ENCODE results near the gene KASH5.

The KASH5 gene

GRCh38 chr19:49441960-49442350 lies 53.9 kb downstream of the KASH5 start (continued):
- no peak for TF ChIP-seq ZNF433 (tag by site-specific recombination; IDR thresholded peaks at IDR 0.05; ENCODE audit: low read depth)
- no peak for TF ChIP-seq ZNF114 (tag by site-specific recombination; IDR thresholded peaks at IDR 0.05)
- 0 out of 2 replicates have a peak, but pooled peaks have one; percentile 35 for TF ChIP-seq ZBTB10 (tag by site-specific recombination; IDR thresholded peaks at IDR 0.05)
- TF ChIP-seq KLF8 (tag by site-specific recombination; IDR thresholded peaks at IDR 0.05) = 0 out of 2 replicates have a peak, but pooled peaks have one; percentile 8
- TF ChIP-seq ZNF366 (tag by site-specific recombination; conservative IDR thresholded peaks at IDR 0.05) = peak; percentile 92
- peak; percentile 20; the same call in 1 of the 2 replicates for TF ChIP-seq ZNF76 (tag by site-specific recombination; IDR thresholded peaks at IDR 0.05; ENCODE audit: borderline replicate concordance, low read depth)
- TF ChIP-seq ZBTB49 (tag by site-specific recombination; IDR thresholded peaks at IDR 0.05; ENCODE audit: low read depth) = no peak
- no peak for TF ChIP-seq BCL11A (tag by site-specific recombination; IDR thresholded peaks at IDR 0.05; ENCODE audit: low read depth)
- no peak for TF ChIP-seq ZNF488 (tag by site-specific recombination; IDR thresholded peaks at IDR 0.05)
- no peak for TF ChIP-seq WT1 (tag by site-specific recombination; IDR thresholded peaks at IDR 0.05)
- TF ChIP-seq ZNF335 (tag by site-specific recombination; conservative IDR thresholded peaks at IDR 0.05) = no peak
- TF ChIP-seq ZNF623 (tag by site-specific recombination; IDR thresholded peaks at IDR 0.05) = no peak
- TF ChIP-seq ZNF514 (tag by site-specific recombination; IDR thresholded peaks at IDR 0.05) = no peak
- peak; percentile 28; the same call in 1 of the 2 replicates for TF ChIP-seq GLIS2 (tag by site-specific recombination; IDR thresholded peaks at IDR 0.05)
- no peak for TF ChIP-seq ZSCAN18 (tag by site-specific recombination; IDR thresholded peaks at IDR 0.05)
- no peak for TF ChIP-seq ZNF169 (tag by site-specific recombination; IDR thresholded peaks at IDR 0.05)
- no peak for TF ChIP-seq ZNF362 (tag by site-specific recombination; IDR thresholded peaks at IDR 0.05)
- no peak for TF ChIP-seq ZSCAN5A (tag by site-specific recombination; IDR thresholded peaks at IDR 0.05)
- TF ChIP-seq ZBTB20 (tag by site-specific recombination; IDR thresholded peaks at IDR 0.05) = peak; percentile 78
- no peak for TF ChIP-seq ZNF549 (tag by site-specific recombination; IDR thresholded peaks at IDR 0.05)
- no peak for TF ChIP-seq ZNF324 (tag by site-specific recombination; IDR thresholded peaks at IDR 0.05)
- 0 out of 2 replicates have a peak, but pooled peaks have one; percentile 4 for TF ChIP-seq KLF7 (tag by site-specific recombination; IDR thresholded peaks at IDR 0.05; ENCODE audit: borderline replicate concordance)
- TF ChIP-seq ZNF518A (tag by site-specific recombination; conservative IDR thresholded peaks at IDR 0.05; ENCODE audit: low read depth) = no peak
- TF ChIP-seq KLF1 (tag by site-specific recombination; IDR thresholded peaks at IDR 0.05) = 0 out of 2 replicates have a peak, but pooled peaks have one; percentile 4
- TF ChIP-seq ZNF585B (tag by site-specific recombination; IDR thresholded peaks at IDR 0.05) = no peak
- no peak for TF ChIP-seq ZNF571 (tag by site-specific recombination; IDR thresholded peaks at IDR 0.05)

Measured in HEK293 (cell line).